ENCODE data around the gene SUCLG2. TPM values are rescaled to one million over a fixed set of nuclear protein-coding genes. Genes with fewer than 3 reads are reported as not detected.

Gene SUCLG2
- total and polyA plus RNA-seq, 10 of the 15 experiments (the other 5 are each of a cell fraction or from before 2014, with no cell fraction given) = 17.8 to 50.9 (median 37.2) TPM

GRCh38 chr3:67349551-67350174 lies 304.7 kb downstream of the SUCLG2 start:
- in situ Hi-C loops (cut with MboI) = no loop called here
- ATAC-seq = peak; percentile 87
- no peaks in the 10 kb centered on the region for H3K36me3 ChIP-seq (ENCODE audit: control insufficient read depth in 2 of 2, insufficient read depth in 2 of 2, low read length in 1 of 2)
- ChIA-PET CTCF (no interaction called here), POLR2A (interaction anchor here (0.7 kb wide), 1 partner anchor 921 kb away, joined by 3 read pairs; no protein-coding TSS in a partner anchor), RAD21 (ENCODE audit: unreplicated experiment) (no interaction called here), SMC1A (ENCODE audit: uncharacterized antibody, unreplicated experiment) (no interaction called here)
- no peak overlapping the region for H3K27ac ChIP-seq (ENCODE audit: control insufficient read depth, insufficient read depth)
- H2AFZ ChIP-seq (ENCODE audit: control insufficient read depth, low read depth, low read length) = no peak overlapping the region
- BruUV-seq (replicated peaks) = no TSS peak
- no peak overlapping the region for H3K9ac ChIP-seq (ENCODE audit: control insufficient read depth, insufficient read depth, low read length)
- H4K20me1 ChIP-seq (ENCODE audit: control insufficient read depth, insufficient read depth) = no peaks in the 10 kb centered on the region
- no peaks in the 10 kb centered on the region for H3K9me3 ChIP-seq (replicated peaks; ENCODE audit: control insufficient read depth, insufficient read depth, low read length)
- peak; percentile 42 for DNase-seq (ENCODE audit: low read depth, low spot score)
- peak; percentile 95 for FAIRE-seq
- no peak overlapping the region for H3K4me2 ChIP-seq (ENCODE audit: control insufficient read depth, insufficient read depth)
- no peak overlapping the region for H3K4me3 ChIP-seq
- intact Hi-C loops (cut with micrococcal nuclease; ENCODE audit: unreplicated experiment) = no loop called here
- H3K79me2 ChIP-seq (ENCODE audit: control insufficient read depth, insufficient read depth, low read length) = no peaks in the 10 kb centered on the region
- H3K4me1 ChIP-seq (ENCODE audit: control insufficient read depth, insufficient read depth, low read length) = peaks cover 7% of the 10 kb centered on the region
- H3K27me3 ChIP-seq (replicated peaks in 1 of 2; ENCODE audit: control insufficient read depth in 2 of 2, insufficient read depth in 2 of 2, low read length in 1 of 2) = no peaks in the 10 kb centered on the region; a peak in 1 of 4 replicates
- no peak for TF ChIP-seq CEBPZ (IDR thresholded peaks at IDR 0.05; ENCODE audit: low read depth, low read length)
- TF ChIP-seq RUNX3 (IDR thresholded peaks at IDR 0.05; ENCODE audit: low read length) = 0 out of 2 replicates have a peak, but pooled peaks have one; percentile 18
- TF ChIP-seq IKZF1 (conservative IDR thresholded peaks at IDR 0.05) = no peak; the same call in 1 of the 2 replicates
- TF ChIP-seq NFXL1 (IDR thresholded peaks at IDR 0.05; ENCODE audit: borderline replicate concordance) = no peak
- peak; percentile 91 for TF ChIP-seq PKNOX1 (IDR thresholded peaks at IDR 0.05)
- TF ChIP-seq BCL3 (IDR thresholded peaks at IDR 0.05; ENCODE audit: borderline replicate concordance, insufficient read depth, low read depth, low read length, poor library complexity, severe bottlenecking) = no peak
- TF ChIP-seq ZBTB11 (CRISPR knock-in tag; IDR thresholded peaks at IDR 0.05) = no peak
- peak; percentile 59 for TF ChIP-seq JUNB (IDR thresholded peaks at IDR 0.05)
- TF ChIP-seq KAT2A (conservative IDR thresholded peaks at IDR 0.05; ENCODE audit: control insufficient read depth, low read depth, low read length) = no peak
- TF ChIP-seq KDM1A (IDR thresholded peaks at IDR 0.05; ENCODE audit: borderline replicate concordance) = no peak
- peak; percentile 52 to 69; a peak in 3 of 4 replicates for TF ChIP-seq IKZF2 (IDR thresholded peaks at IDR 0.05)
- no peak for TF ChIP-seq BACH1 (IDR thresholded peaks at IDR 0.05; ENCODE audit: borderline replicate concordance)
- TF ChIP-seq NFYA (IDR thresholded peaks at IDR 0.05; ENCODE audit: borderline replicate concordance, low read depth, low read length) = no peak
- no peak for TF ChIP-seq FOXM1 (IDR thresholded peaks at IDR 0.05; ENCODE audit: low read depth, low read length)
- TF ChIP-seq SREBF1 (IDR thresholded peaks at IDR 0.05; ENCODE audit: low read length) = no peak
- TF ChIP-seq MTA2 (IDR thresholded peaks at IDR 0.05; ENCODE audit: low read depth) = peak; percentile 62; the same call in 1 of the 2 replicates
